Naive B cell (primary cell): ENCODE results near the gene HYAL1. TPM values are rescaled to one million over a fixed set of nuclear protein-coding genes. Genes with fewer than 3 reads are reported as not detected.
"Not testable (repeated sequence)": the region's sequence is repeated elsewhere in the genome, so short reads cannot be mapped to it uniquely, and the experiment has no call there.

ENCODE experiments used
- ATAC-seq, 2 donors: fragments of 150-1000 bp; cut with Tn5 transposase; 2 replicates each; pipeline ENCODE4 v1.10.0; 2021; ENCODE audit warnings: low read depth in 2 of 2, mild to moderate bottlenecking in 2 of 2, moderate library complexity in 2 of 2
- DNase-seq: peaks from one replicate; pipeline ENCODE4 v3.0.0; 2022
- H3K27ac Mint-ChIP-seq, 6 donors: one replicate each; pipeline ENCODE4 v1.8.0; 2020 to 2022; ENCODE audit warnings: mild to moderate bottlenecking in 6 of 6, mixed read lengths in 6 of 6, moderate library complexity in 5 of 6, inconsistent platforms in 2 of 6
- H3K27me3 Mint-ChIP-seq, 3 donors: one replicate each; pipeline ENCODE4 v1.8.0; 2021 to 2022; ENCODE audit warnings: mixed read lengths in 3 of 3, mild to moderate bottlenecking in 1 of 3
- H3K36me3 Mint-ChIP-seq, 2 donors: one replicate each; pipeline ENCODE4 v1.8.0; 2020 to 2022; ENCODE audit warnings: mixed read lengths in 2 of 2, inconsistent platforms in 1 of 2, mild to moderate bottlenecking in 1 of 2
- H3K4me1 Mint-ChIP-seq, 3 donors: one replicate each; pipeline ENCODE4 v1.8.0; 2020 to 2022; ENCODE audit warnings: mixed read lengths in 3 of 3, inconsistent platforms in 1 of 3, mild to moderate bottlenecking in 1 of 3, moderate library complexity in 1 of 3
- H3K4me3 Mint-ChIP-seq, 8 donors: one replicate each; pipeline ENCODE4 v1.8.0; 2020 to 2022; ENCODE audit warnings: mild to moderate bottlenecking in 8 of 8, mixed read lengths in 8 of 8, moderate library complexity in 8 of 8, inconsistent platforms in 2 of 8
- H3K9me3 Mint-ChIP-seq, 7 donors: one replicate each; pipeline ENCODE4 v1.8.0; 2020 to 2022; ENCODE audit warnings: mixed read lengths in 7 of 7, mild to moderate bottlenecking in 5 of 7, inconsistent platforms in 2 of 7, moderate library complexity in 1 of 7
- polyA plus RNA-seq, 6 donors: library from polyadenylated mRNA; unstranded; fragments of 300-500 nt; fragmentation: Illumina TruSeq; gene quantifications; one replicate each; pipeline ENCODE4 v1.2.3, GENCODE V29; 2021; ENCODE audit warnings: low read depth in 6 of 6

Gene HYAL1
- polyA plus RNA-seq, 6 donors from 2014 or later, result 0.12 to 0.32 (median 0.15) TPM; not detected in 3

GRCh38 chr3:50268276-50268675, 35.1 kb downstream of the HYAL1 start:
- Mint-ChIP-seq H3K27me3 (peaks cover 13 to 47% (median 14%) of the 10 kb centered on the region in 3 donors), H3K27ac (peak overlapping the region in 1 of 6 donors; percentile 59), H3K4me3 (no peak overlapping the region)

GRCh38 chr3:50267280-50267913, 36.0 kb downstream of the HYAL1 start:
- Mint-ChIP-seq H3K9me3 (no peaks in the 10 kb centered on the region), H3K27me3 (peaks cover 8 to 41% (median 8%) of the 10 kb centered on the region in 3 donors), H3K27ac (no peak overlapping the region), H3K4me3 (no peak overlapping the region), H3K36me3 (no peaks in the 10 kb centered on the region), H3K4me1 (no peaks in the 10 kb centered on the region)
- ATAC-seq (no peak), DNase-seq (no peak)

More at GRCh38 chr3:50268276-50268675, 35.1 kb downstream of the HYAL1 start:
- H3K4me1 Mint-ChIP-seq, result peaks cover 4 to 6% (median 5%) of the 10 kb centered on the region in 3 donors
- DNase-seq (no peak), ATAC-seq (no peak)
- no peaks in the 10 kb centered on the region for H3K9me3 Mint-ChIP-seq
- no peaks in the 10 kb centered on the region for H3K36me3 Mint-ChIP-seq

- peaks cover 8 to 39% (median 8%) of the 10 kb centered on the region in 3 donors for H3K27me3 Mint-ChIP-seq
- H3K27ac Mint-ChIP-seq, result no peak overlapping the region
- DNase-seq (no peak), ATAC-seq (no peak)
- H3K4me1 Mint-ChIP-seq, result no peaks in the 10 kb centered on the region
- H3K9me3 Mint-ChIP-seq, result no peaks in the 10 kb centered on the region
- no peak overlapping the region for H3K4me3 Mint-ChIP-seq
- H3K36me3 Mint-ChIP-seq, result no peaks in the 10 kb centered on the region
Measured at GRCh38 chr3:50266836-50267235, 36.5 kb downstream of the HYAL1 start.

- H3K4me1 Mint-ChIP-seq, result peaks cover 0 to 1% (median 0%) of the 10 kb centered on the region in 3 donors
- DNase-seq (no peak), ATAC-seq (no peak)
- peak overlapping the region in 1 of 8 donors; percentile 63 for H3K4me3 Mint-ChIP-seq
- no peaks in the 10 kb centered on the region for H3K36me3 Mint-ChIP-seq
- H3K9me3 Mint-ChIP-seq, result no peaks in the 10 kb centered on the region
- H3K27ac Mint-ChIP-seq, result no peak overlapping the region
- H3K27me3 Mint-ChIP-seq, result peaks cover 8 to 31% (median 8%) of the 10 kb centered on the region in 3 donors
Measured at GRCh38 chr3:50266017-50266416, 37.4 kb downstream of the HYAL1 start.

GRCh38 chr3:50265571-50265970, 37.8 kb downstream of the HYAL1 start:
- Mint-ChIP-seq H3K36me3 (no peaks in the 10 kb centered on the region), H3K4me3 (peak overlapping the region in 1 of 8 donors; percentile 63), H3K27ac (no peak overlapping the region), H3K9me3 (no peaks in the 10 kb centered on the region), H3K4me1 (peaks cover 0 to 2% (median 1%) of the 10 kb centered on the region in 3 donors), H3K27me3 (peaks cover 8 to 30% (median 8%) of the 10 kb centered on the region in 3 donors)
- ATAC-seq (no peak), DNase-seq (no peak)

GRCh38 chr3:50264964-50265485, 38.3 kb downstream of the HYAL1 start:
- Mint-ChIP-seq H3K4me3 (no peak overlapping the region), H3K4me1 (peaks cover 0 to 4% (median 1%) of the 10 kb centered on the region in 3 donors), H3K27me3 (peaks cover 8 to 30% (median 8%) of the 10 kb centered on the region in 3 donors), H3K27ac (no peak overlapping the region), H3K36me3 (no peaks in the 10 kb centered on the region), H3K9me3 (no peaks in the 10 kb centered on the region)
- DNase-seq (no peak), ATAC-seq (no peak)

- H3K36me3 Mint-ChIP-seq, result no peaks in the 10 kb centered on the region
Measured at GRCh38 chr3:50264383-50264963, 38.9 kb downstream of the HYAL1 start.

GRCh38 chr3:50263478-50264382, 39.6 kb downstream of the HYAL1 start:
- H3K4me3 Mint-ChIP-seq, result no peak overlapping the region
- peaks cover 7 to 22% (median 8%) of the 10 kb centered on the region in 3 donors for H3K27me3 Mint-ChIP-seq
- H3K36me3 Mint-ChIP-seq, result no peaks in the 10 kb centered on the region
- ATAC-seq (no peak), DNase-seq (no peak)
- no peaks in the 10 kb centered on the region for H3K9me3 Mint-ChIP-seq
- peaks cover 4 to 9% (median 4%) of the 10 kb centered on the region in 3 donors for H3K4me1 Mint-ChIP-seq
- H3K27ac Mint-ChIP-seq, result no peak overlapping the region

More at GRCh38 chr3:50264383-50264963, 38.9 kb downstream of the HYAL1 start:
- Mint-ChIP-seq H3K4me1 (peaks cover 4 to 8% (median 4%) of the 10 kb centered on the region in 3 donors), H3K27me3 (peaks cover 8 to 28% (median 8%) of the 10 kb centered on the region in 3 donors), H3K4me3 (no peak overlapping the region), H3K9me3 (no peaks in the 10 kb centered on the region), H3K27ac (no peak overlapping the region)
- ATAC-seq (no peak), DNase-seq (no peak)

GRCh38 chr3:50262778-50263177, 40.6 kb downstream of the HYAL1 start:
- Mint-ChIP-seq H3K4me1 (peaks cover 4 to 9% (median 8%) of the 10 kb centered on the region in 3 donors), H3K27me3 (peaks cover 0 to 18% (median 8%) of the 10 kb centered on the region in 3 donors), H3K4me3 (peak overlapping the region in 2 of 8 donors; percentile 25 to 42), H3K9me3 (no peaks in the 10 kb centered on the region), H3K36me3 (no peaks in the 10 kb centered on the region), H3K27ac (no peak overlapping the region)
- DNase-seq, result no peak
- no peak for ATAC-seq

GRCh38 chr3:50262200-50262599, 41.2 kb downstream of the HYAL1 start:
- ATAC-seq, H3K9me3 Mint-ChIP-seq: not testable (repeated sequence)

GRCh38 chr3:50261505-50261904, 41.9 kb downstream of the HYAL1 start:
- H3K27me3 Mint-ChIP-seq, result peaks cover 0 to 10% (median 8%) of the 10 kb centered on the region in 3 donors
- no peaks in the 10 kb centered on the region for H3K9me3 Mint-ChIP-seq
- no peak overlapping the region for H3K27ac Mint-ChIP-seq
- no peaks in the 10 kb centered on the region for H3K36me3 Mint-ChIP-seq
- DNase-seq (no peak), ATAC-seq (no peak)
- H3K4me1 Mint-ChIP-seq, result peaks cover 4 to 10% (median 9%) of the 10 kb centered on the region in 3 donors
- peak overlapping the region in 1 of 8 donors; percentile 2 for H3K4me3 Mint-ChIP-seq

More at GRCh38 chr3:50262200-50262599, 41.2 kb downstream of the HYAL1 start:
- DNase-seq, H3K36me3 Mint-ChIP-seq, H3K4me3 Mint-ChIP-seq, H3K27ac Mint-ChIP-seq: not testable (repeated sequence)
- Mint-ChIP-seq H3K27me3 (peaks cover 0 to 16% (median 8%) of the 10 kb centered on the region in 3 donors), H3K4me1 (peaks cover 4 to 10% (median 9%) of the 10 kb centered on the region in 3 donors)

GRCh38 chr3:50260942-50261441, 42.4 kb downstream of the HYAL1 start:
- Mint-ChIP-seq H3K4me1 (peaks cover 4 to 10% (median 9%) of the 10 kb centered on the region in 3 donors), H3K27me3 (peaks cover 0 to 7% (median 5%) of the 10 kb centered on the region in 3 donors), H3K27ac (peak overlapping the region in 3 of 6 donors; percentile 15 to 87 (median 83)), H3K36me3 (no peaks in the 10 kb centered on the region), H3K9me3 (no peaks in the 10 kb centered on the region), H3K4me3 (peak overlapping the region in 6 of 8 donors; percentile 2 to 88 (median 71))
- no peak for ATAC-seq
- DNase-seq, result no peak
